ENCODE measurements around the gene HOXD12. TPM values are rescaled to one million over a fixed set of nuclear protein-coding genes. Genes with fewer than 3 reads are reported as not detected.

The HOXD12 gene
- total RNA-seq, 2 experiments from 2014 or later = 0.25 TPM; not detected in 1

- Histone ChIP-seq H3K4me1 (ENCODE audit: insufficient read depth, low read length, poor library complexity, severe bottlenecking) (no peaks in the 10 kb centered on the region), H2AFZ (ENCODE audit: low read length) (no peak overlapping the region), H3K36me3 (ENCODE audit: insufficient read depth, low read length) (no peaks in the 10 kb centered on the region), H4K20me1 (ENCODE audit: insufficient read depth, low read length) (no peaks in the 10 kb centered on the region), H3K4me3 (ENCODE audit: low read depth, low read length, poor library complexity, severe bottlenecking) (no peak overlapping the region), H3K9me2 (ENCODE audit: insufficient read depth, low read length) (no peaks in the 10 kb centered on the region), H3K27ac (ENCODE audit: low read depth, low read length, poor library complexity, severe bottlenecking) (no peak overlapping the region), H3K4me2 (ENCODE audit: low read length) (no peak overlapping the region), H3K79me2 (ENCODE audit: insufficient read depth, low read depth, low read length) (no peaks in the 10 kb centered on the region), H3K9me3 (ENCODE audit: low read length) (no peaks in the 10 kb centered on the region)
- BruUV-seq (replicated peaks) = no TSS peak
- TF ChIP-seq CTCF (conservative IDR thresholded peaks at IDR 0.05; ENCODE audit: low read length) (no peak), EZH2phosphoT487 (IDR thresholded peaks at IDR 0.05; ENCODE audit: borderline replicate concordance, low read depth, low read length) (no peak)
- no peak for DNase-seq (ENCODE audit: low spot score)
- CTCF ChIA-PET (ENCODE audit: unreplicated experiment) = no interaction called here
- POLR2A ChIA-PET = no interaction called here
- intact Hi-C loops (cut with micrococcal nuclease; ENCODE audit: unreplicated experiment) = no loop called here
Measured at GRCh38 chr2:176089843-176090395, 9.7 kb upstream of the HOXD12 start.

- no peak overlapping the region for H3K27ac ChIP-seq (ENCODE audit: low read depth, low read length, poor library complexity, severe bottlenecking)
- no peak for DNase-seq (ENCODE audit: low spot score)
- no peaks in the 10 kb centered on the region for H3K79me2 ChIP-seq (ENCODE audit: insufficient read depth, low read depth, low read length)
- no peaks in the 10 kb centered on the region for H3K4me1 ChIP-seq (ENCODE audit: insufficient read depth, low read length, poor library complexity, severe bottlenecking)
- no peak overlapping the region for H3K4me3 ChIP-seq (ENCODE audit: low read depth, low read length, poor library complexity, severe bottlenecking)
- CTCF ChIA-PET (ENCODE audit: unreplicated experiment) = no interaction called here
- H3K9me2 ChIP-seq (ENCODE audit: insufficient read depth, low read length) = no peaks in the 10 kb centered on the region
- H3K36me3 ChIP-seq (ENCODE audit: insufficient read depth, low read length) = no peaks in the 10 kb centered on the region
- intact Hi-C loops (cut with micrococcal nuclease; ENCODE audit: unreplicated experiment) = no loop called here
- H2AFZ ChIP-seq (ENCODE audit: low read length) = no peak overlapping the region
- no peaks in the 10 kb centered on the region for H3K9me3 ChIP-seq (ENCODE audit: low read length)
- no peaks in the 10 kb centered on the region for H4K20me1 ChIP-seq (ENCODE audit: insufficient read depth, low read length)
- POLR2A ChIA-PET = no interaction called here
- no TSS peak for BruUV-seq (replicated peaks)
- TF ChIP-seq CTCF (conservative IDR thresholded peaks at IDR 0.05; ENCODE audit: low read length) (no peak), EZH2phosphoT487 (IDR thresholded peaks at IDR 0.05; ENCODE audit: borderline replicate concordance, low read depth, low read length) (no peak)
- no peak overlapping the region for H3K4me2 ChIP-seq (ENCODE audit: low read length)
Measured at GRCh38 chr2:176090862-176091261, 8.7 kb upstream of the HOXD12 start.

- ChIA-PET POLR2A (no interaction called here), CTCF (ENCODE audit: unreplicated experiment) (no interaction called here)
- TF ChIP-seq CTCF (conservative IDR thresholded peaks at IDR 0.05; ENCODE audit: low read length) (no peak), EZH2phosphoT487 (IDR thresholded peaks at IDR 0.05; ENCODE audit: borderline replicate concordance, low read depth, low read length) (no peak)
- intact Hi-C loops (cut with micrococcal nuclease; ENCODE audit: unreplicated experiment) = no loop called here
- peaks cover 4% of the 10 kb centered on the region for H3K4me1 ChIP-seq (ENCODE audit: insufficient read depth, low read length, poor library complexity, severe bottlenecking)
- no peak overlapping the region for H3K4me2 ChIP-seq (ENCODE audit: low read length)
- no peaks in the 10 kb centered on the region for H4K20me1 ChIP-seq (ENCODE audit: insufficient read depth, low read length)
- no peaks in the 10 kb centered on the region for H3K79me2 ChIP-seq (ENCODE audit: insufficient read depth, low read depth, low read length)
- BruUV-seq (replicated peaks) = no TSS peak
- H3K9me2 ChIP-seq (ENCODE audit: insufficient read depth, low read length) = no peaks in the 10 kb centered on the region
- no peak overlapping the region for H3K4me3 ChIP-seq (ENCODE audit: low read depth, low read length, poor library complexity, severe bottlenecking)
- no peak for DNase-seq (ENCODE audit: low spot score)
- H3K9me3 ChIP-seq (ENCODE audit: low read length) = no peaks in the 10 kb centered on the region
- H3K36me3 ChIP-seq (ENCODE audit: insufficient read depth, low read length) = no peaks in the 10 kb centered on the region
- no peak overlapping the region for H3K27ac ChIP-seq (ENCODE audit: low read depth, low read length, poor library complexity, severe bottlenecking)
- no peak overlapping the region for H2AFZ ChIP-seq (ENCODE audit: low read length)
Measured at GRCh38 chr2:176091329-176092258, 8.0 kb upstream of the HOXD12 start.

All from OCI-LY7 (cell line).